ENCODE data around the gene MND1. TPM values are rescaled to one million over a fixed set of nuclear protein-coding genes. Genes with fewer than 3 reads are reported as not detected.
A peak's percentile ranks its signal among the peaks of the same experiment; 100 is the strongest.
"Not testable (repeated sequence)": the region's sequence is repeated elsewhere in the genome, so short reads cannot be mapped to it uniquely, and the experiment has no call there.

The MND1 gene
- total RNA-seq, 3 donors from 2014 or later (not counting 1 experiment from before 2014, with no cell fraction given) = 0.33 TPM; not detected in 2

- no peaks in the 10 kb centered on the region for H3K27me3 ChIP-seq (ENCODE audit: control insufficient read depth, insufficient read depth, low read length)
- TF ChIP-seq, protein P1, sequence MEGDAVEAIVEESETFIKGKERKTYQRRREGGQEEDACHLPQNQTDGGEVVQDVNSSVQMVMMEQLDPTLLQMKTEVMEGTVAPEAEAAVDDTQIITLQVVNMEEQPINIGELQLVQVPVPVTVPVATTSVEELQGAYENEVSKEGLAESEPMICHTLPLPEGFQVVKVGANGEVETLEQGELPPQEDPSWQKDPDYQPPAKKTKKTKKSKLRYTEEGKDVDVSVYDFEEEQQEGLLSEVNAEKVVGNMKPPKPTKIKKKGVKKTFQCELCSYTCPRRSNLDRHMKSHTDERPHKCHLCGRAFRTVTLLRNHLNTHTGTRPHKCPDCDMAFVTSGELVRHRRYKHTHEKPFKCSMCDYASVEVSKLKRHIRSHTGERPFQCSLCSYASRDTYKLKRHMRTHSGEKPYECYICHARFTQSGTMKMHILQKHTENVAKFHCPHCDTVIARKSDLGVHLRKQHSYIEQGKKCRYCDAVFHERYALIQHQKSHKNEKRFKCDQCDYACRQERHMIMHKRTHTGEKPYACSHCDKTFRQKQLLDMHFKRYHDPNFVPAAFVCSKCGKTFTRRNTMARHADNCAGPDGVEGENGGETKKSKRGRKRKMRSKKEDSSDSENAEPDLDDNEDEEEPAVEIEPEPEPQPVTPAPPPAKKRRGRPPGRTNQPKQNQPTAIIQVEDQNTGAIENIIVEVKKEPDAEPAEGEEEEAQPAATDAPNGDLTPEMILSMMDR (IDR thresholded peaks at IDR 0.05) = no peak
- H3K4me1 ChIP-seq (ENCODE audit: control insufficient read depth, insufficient read depth, low read length) = peaks cover 12% of the 10 kb centered on the region
- H3K4me3 ChIP-seq (ENCODE audit: low read length) = no peak overlapping the region
- no peak for ATAC-seq
- Mint-ChIP-seq H3K36me3 (no peaks in the 10 kb centered on the region), H3K27ac (peak overlapping the region; percentile 75 to 84), H3K4me1 (peaks cover 11 to 15% of the 10 kb centered on the region in 2 donors), H3K4me3 (no peak overlapping the region), H3K9me3 (no peaks in the 10 kb centered on the region), H3K27me3 (ENCODE audit: low read depth in 2 of 2) (no peaks in the 10 kb centered on the region)
- H3K27ac ChIP-seq (ENCODE audit: low read length) = no peak overlapping the region
- no peaks in the 10 kb centered on the region for H3K36me3 ChIP-seq (ENCODE audit: control insufficient read depth, insufficient read depth, low read length)
- 100% methylated on average over 1 of the region's 1 CpG for WGBS (ENCODE audit: insufficient coverage)
- intact Hi-C loops (cut with micrococcal nuclease) = no loop called here
- no peak for DNase-seq
- H3K9me3 ChIP-seq (ENCODE audit: control insufficient read depth, insufficient read depth, low read length) = no peaks in the 10 kb centered on the region
Observed at GRCh38 chr4:153449338-153449737, 104.8 kb downstream of the MND1 start.

- 47% methylated on average over 5 of the region's 5 CpGs for WGBS (ENCODE audit: insufficient coverage)
- TF ChIP-seq, protein P1 (IDR thresholded peaks at IDR 0.05) = no peak
Observed at GRCh38 chr4:153450544-153450917, 106.0 kb downstream of the MND1 start.

GRCh38 chr4:153451145-153451544 lies 106.7 kb downstream of the MND1 start:
- H3K9me3 ChIP-seq (ENCODE audit: control insufficient read depth, insufficient read depth, low read length); H3K4me3 Mint-ChIP-seq; intact Hi-C loops (cut with micrococcal nuclease); H3K36me3 ChIP-seq (ENCODE audit: control insufficient read depth, insufficient read depth, low read length); H3K9me3 Mint-ChIP-seq; H3K27me3 ChIP-seq (ENCODE audit: control insufficient read depth, insufficient read depth, low read length); H3K27me3 Mint-ChIP-seq (ENCODE audit: low read depth in 2 of 2); DNase-seq; ATAC-seq; H3K4me3 ChIP-seq (ENCODE audit: low read length); H3K27ac Mint-ChIP-seq; H3K36me3 Mint-ChIP-seq; H3K27ac ChIP-seq (ENCODE audit: low read length): not testable (repeated sequence)
- peaks cover 12% of the 10 kb centered on the region for H3K4me1 ChIP-seq (ENCODE audit: control insufficient read depth, insufficient read depth, low read length)
- peaks cover 11 to 15% of the 10 kb centered on the region in 2 donors for H3K4me1 Mint-ChIP-seq
- WGBS (ENCODE audit: insufficient coverage) = 88% methylated on average over 13 of the region's 13 CpGs

More at GRCh38 chr4:153450544-153450917, 106.0 kb downstream of the MND1 start:
- Histone ChIP-seq H3K4me1 (ENCODE audit: control insufficient read depth, insufficient read depth, low read length) (peaks cover 12% of the 10 kb centered on the region), H3K4me3 (ENCODE audit: low read length) (no peak overlapping the region), H3K36me3 (ENCODE audit: control insufficient read depth, insufficient read depth, low read length) (no peaks in the 10 kb centered on the region), H3K27ac (ENCODE audit: low read length) (peak overlapping the region; percentile 49), H3K9me3 (ENCODE audit: control insufficient read depth, insufficient read depth, low read length) (no peaks in the 10 kb centered on the region), H3K27me3 (ENCODE audit: control insufficient read depth, insufficient read depth, low read length) (no peaks in the 10 kb centered on the region)
- Mint-ChIP-seq H3K4me3 (peak overlapping the region; percentile 65), H3K9me3 (no peaks in the 10 kb centered on the region), H3K36me3 (no peaks in the 10 kb centered on the region), H3K27me3 (ENCODE audit: low read depth in 2 of 2) (no peaks in the 10 kb centered on the region), H3K4me1 (peaks cover 11 to 15% of the 10 kb centered on the region in 2 donors), H3K27ac (peak overlapping the region; percentile 75 to 84)
- intact Hi-C loops (cut with micrococcal nuclease) = no loop called here
- peak in 1 of 2 donors; percentile 47 for DNase-seq
- peak in 2 of 3 donors; percentile 46 to 50 for ATAC-seq

DNA sequence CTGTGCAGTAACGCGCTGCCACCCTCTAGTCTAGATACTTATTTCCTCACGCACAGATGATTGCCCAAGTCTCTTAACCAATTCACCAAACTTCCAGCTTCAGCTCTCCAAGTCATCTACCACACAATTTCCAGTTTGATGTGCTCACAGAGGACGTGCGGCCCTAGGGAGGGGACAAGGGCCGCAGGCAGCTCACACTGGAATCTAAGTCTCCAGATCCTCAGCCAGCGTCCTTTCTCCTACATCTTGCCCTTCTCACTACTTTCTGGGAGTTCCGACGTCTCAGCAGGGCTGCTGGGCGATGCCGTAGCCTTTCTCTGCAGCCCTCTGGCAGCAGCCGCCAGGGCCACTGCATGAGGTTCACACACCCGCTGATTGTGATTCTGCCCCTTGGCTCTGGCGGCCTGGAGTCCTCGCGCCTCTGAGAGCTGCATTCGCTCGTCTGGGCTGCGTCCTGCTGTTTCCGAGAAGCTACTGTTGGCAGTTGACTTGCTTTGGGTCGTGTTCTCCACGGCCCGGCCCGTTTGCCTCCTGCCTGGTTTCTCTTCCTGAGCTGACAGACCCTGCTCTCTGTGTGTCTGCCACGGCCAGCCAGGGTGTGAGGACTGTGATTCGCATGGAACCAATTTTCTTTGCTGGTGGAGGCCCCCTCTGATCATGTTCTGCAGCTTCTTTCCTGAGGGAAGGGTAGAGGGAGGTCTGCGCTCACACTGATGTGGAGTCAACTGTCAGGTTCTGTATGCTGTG lies 107.6 kb downstream of the MND1 start:
- Mint-ChIP-seq H3K27me3 (ENCODE audit: low read depth in 2 of 2) (no peaks in the 10 kb centered on the region), H3K4me1 (peaks cover 11 to 15% of the 10 kb centered on the region in 2 donors), H3K36me3 (no peaks in the 10 kb centered on the region), H3K27ac (no peak overlapping the region), H3K4me3 (no peak overlapping the region), H3K9me3 (no peaks in the 10 kb centered on the region)
- intact Hi-C loops (cut with micrococcal nuclease) = no loop called here
- 90% methylated on average over 26 of the region's 27 CpGs for WGBS (ENCODE audit: insufficient coverage)
- no peaks in the 10 kb centered on the region for H3K36me3 ChIP-seq (ENCODE audit: control insufficient read depth, insufficient read depth, low read length)
- no peak overlapping the region for H3K27ac ChIP-seq (ENCODE audit: low read length)
- TF ChIP-seq, protein P1 (IDR thresholded peaks at IDR 0.05) = no peak
- peaks cover 12% of the 10 kb centered on the region for H3K4me1 ChIP-seq (ENCODE audit: control insufficient read depth, insufficient read depth, low read length)
- ATAC-seq (no peak), DNase-seq (no peak)
- H3K4me3 ChIP-seq (ENCODE audit: low read length) = no peak overlapping the region
- no peaks in the 10 kb centered on the region for H3K27me3 ChIP-seq (ENCODE audit: control insufficient read depth, insufficient read depth, low read length)
- H3K9me3 ChIP-seq (ENCODE audit: control insufficient read depth, insufficient read depth, low read length) = no peaks in the 10 kb centered on the region

All from natural killer cell (primary cell).